DOHH2 (cell line): ENCODE data around the gene C10orf105.

ENCODE experiments used
- CTCF ChIP-seq: fragments of 200-600 bp; sonication (generic); IDR thresholded peaks from one replicate; pipeline ENCODE4 v1.5.1; 2014; ENCODE audit warnings: antibody characterized with exemption, mild to moderate bottlenecking, low read depth, low read length; ENCODE audit not compliant: poor library complexity, severe bottlenecking
- EZH2phosphoT487 ChIP-seq: fragments of 200-600 bp; sonication (generic); IDR thresholded peaks from 2 replicates; pipeline ENCODE4 v1.6.1; 2017; ENCODE audit warnings: borderline replicate concordance, mild to moderate bottlenecking, antibody characterized with exemption, low read length, moderate library complexity, mixed read lengths

GRCh38 chr10:71694567-71694968 is 25.0 kb downstream of the C10orf105 start:
- TF ChIP-seq CTCF (no peak), EZH2phosphoT487 (no peak)
